Esophagus squamous epithelium (tissue), 4 donors: Measurements from ENCODE around the gene ARHGAP26.

ENCODE experiments used
- CTCF ChIP-seq, 6 experiments: fragments of 450-650 bp in 4 of 6; fragments of 200-600 bp in 2 of 6; sonication (generic) in 2 of 6; IDR thresholded peaks; one replicate each; pipeline ENCODE4 v1.5.1; 2016 to 2019; ENCODE audit warnings: antibody characterized with exemption in 6 of 6, mild to moderate bottlenecking in 4 of 6, moderate library complexity in 4 of 6
- POLR2A ChIP-seq, 4 donors: fragments of 450-650 bp; IDR thresholded peaks; one replicate each; pipeline ENCODE4 v1.6.1; 2017; ENCODE audit warnings: antibody characterized with exemption in 4 of 4, mild to moderate bottlenecking in 4 of 4, moderate library complexity in 3 of 4

DNA sequence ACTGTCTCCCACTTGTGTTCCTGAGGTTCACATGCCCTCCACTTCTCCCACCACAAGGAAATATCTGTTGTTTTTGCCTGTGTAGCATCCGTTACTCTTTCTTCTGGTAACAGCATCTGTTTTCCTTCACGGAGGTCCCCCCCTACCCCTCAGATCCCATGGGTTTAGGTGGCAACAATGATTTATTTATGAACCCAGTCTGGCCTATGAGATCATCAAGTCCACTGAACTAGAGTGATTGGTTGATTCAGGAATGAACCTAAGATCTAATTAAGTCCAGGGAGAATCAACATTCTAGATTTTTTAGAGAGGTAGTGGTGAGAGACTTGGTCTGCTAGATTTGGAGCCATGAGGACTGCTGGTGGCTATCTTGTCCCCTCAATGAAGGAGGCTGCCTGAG is 466.5 kb downstream of the ARHGAP26 start:
- no peak for TF ChIP-seq CTCF (IDR thresholded peaks at IDR 0.05)
- TF ChIP-seq POLR2A (IDR thresholded peaks at IDR 0.05) = no peak
